GM19455 (cell line): ENCODE results near the gene NMB.

Source experiments
- ATAC-seq: cut with Tn5 transposase; IDR thresholded peaks from one replicate; pipeline ENCODE4 v1.9.1; 2021; ENCODE audit not compliant: unreplicated experiment

NMB gene

GRCh38 chr15:84620626-84621025, 37.4 kb downstream of the NMB start:
- no peak for ATAC-seq

- ATAC-seq: no peak
Measured at GRCh38 chr15:84616235-84616634, 41.8 kb downstream of the NMB start.

GRCh38 chr15:84611631-84612030, 46.4 kb downstream of the NMB start:
- ATAC-seq: no peak

GRCh38 chr15:84609818-84610525, 48.0 kb downstream of the NMB start:
- ATAC-seq: no peak

GRCh38 chr15:84608707-84609284, 49.2 kb downstream of the NMB start:
- no peak for ATAC-seq

GRCh38 chr15:84606653-84607120, 51.3 kb downstream of the NMB start:
- ATAC-seq: no peak

GRCh38 chr15:84605554-84605882, 52.5 kb downstream of the NMB start:
- no peak for ATAC-seq
